ENCODE results near the gene PTH2.
"Not testable (repeated sequence)": the region's sequence is repeated elsewhere in the genome, so short reads cannot be mapped to it uniquely, and the experiment has no call there.

The PTH2 gene

DNA sequence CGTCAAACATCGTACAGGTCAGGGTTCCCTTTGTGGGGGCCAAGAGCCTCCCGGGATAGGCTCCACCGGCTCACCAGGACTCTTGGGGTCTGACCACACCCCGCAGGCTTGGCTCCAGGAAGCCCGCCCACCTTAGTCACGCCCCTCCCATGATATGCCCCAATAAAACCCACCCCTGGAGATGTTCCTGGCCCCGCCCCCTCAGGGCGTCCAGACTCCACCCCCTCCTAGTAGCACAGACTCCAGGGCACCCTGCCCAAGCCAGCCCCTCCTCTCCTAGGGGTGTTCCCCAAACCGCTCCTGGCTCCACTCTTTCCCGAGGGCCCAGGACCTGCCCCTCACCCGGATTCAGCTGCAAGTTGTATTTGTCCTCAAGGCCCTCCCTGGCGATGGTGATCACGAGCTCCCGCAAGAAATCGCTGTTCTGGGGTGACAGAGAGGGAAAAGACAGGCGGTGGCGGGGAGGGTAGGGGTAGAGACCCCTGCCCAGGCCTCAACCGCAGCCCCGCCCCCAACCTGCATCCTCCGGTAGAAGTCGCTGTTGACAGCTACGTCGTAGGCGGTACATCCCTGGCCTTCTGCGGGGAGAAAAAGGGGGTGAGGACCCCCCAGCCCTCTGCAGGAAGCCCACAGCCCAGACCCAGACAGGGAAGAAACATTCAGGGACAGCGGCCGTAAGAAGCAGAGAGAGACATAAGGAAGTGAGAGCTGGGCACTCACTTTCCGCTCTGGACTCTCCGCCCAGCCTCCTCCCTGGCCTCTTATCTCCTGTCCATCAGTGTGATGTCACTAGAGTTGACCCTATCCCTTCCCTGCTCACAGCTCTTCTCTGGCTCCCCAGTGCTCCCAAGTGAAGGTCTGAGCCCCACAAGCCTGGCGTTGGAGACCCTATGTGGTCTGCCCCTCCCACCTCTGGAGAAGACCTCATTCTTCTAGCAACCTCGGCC lies 24.5 kb upstream of the PTH2 start:
- H3K4me3 ChIP-seq (ENCODE audit: low read depth, low read length), result no peak overlapping the region
- no peaks in the 10 kb centered on the region for H3K9me3 ChIP-seq (ENCODE audit: control insufficient read depth, insufficient read depth, low read length)
- peaks cover 5% of the 10 kb centered on the region; the same call in 1 of the 2 replicates for H3K4me1 ChIP-seq (ENCODE audit: control insufficient read depth, insufficient read depth, low read length)
- no peak overlapping the region for H3K9ac ChIP-seq (ENCODE audit: low read depth, low read length)
- H3K36me3 ChIP-seq (ENCODE audit: control insufficient read depth, insufficient read depth, low read length), result peaks cover 33% of the 10 kb centered on the region
- no peak overlapping the region for H3K27ac ChIP-seq (ENCODE audit: low read depth, low read length)
- no peaks in the 10 kb centered on the region for H3K27me3 ChIP-seq (ENCODE audit: control insufficient read depth, insufficient read depth, low read length)

DNA sequence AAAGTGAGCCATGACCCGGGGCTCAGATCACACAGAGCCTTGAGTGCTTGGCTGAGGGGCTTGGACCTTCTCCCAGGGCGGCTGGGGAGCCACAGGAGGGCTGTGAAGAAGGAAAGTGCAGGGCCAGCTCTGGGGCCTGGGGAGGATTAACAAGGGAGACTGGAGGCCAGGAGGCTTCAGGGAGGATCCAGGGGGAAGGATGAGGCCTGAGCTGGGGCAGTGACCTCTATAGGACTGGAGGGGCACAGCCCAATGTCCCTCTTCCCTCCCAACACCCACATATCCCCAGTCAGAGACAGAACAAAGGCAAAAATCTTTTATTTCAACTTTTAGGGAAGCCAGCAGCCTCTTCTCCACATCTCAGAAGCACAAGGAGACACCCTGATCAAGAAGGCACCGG lies 22.8 kb upstream of the PTH2 start:
- Histone ChIP-seq H3K9ac (ENCODE audit: low read depth, low read length) (no peak overlapping the region), H3K27ac (ENCODE audit: low read depth, low read length) (no peak overlapping the region), H3K4me1 (ENCODE audit: control insufficient read depth, insufficient read depth, low read length) (peaks cover 12% of the 10 kb centered on the region), H3K4me3 (ENCODE audit: low read depth, low read length) (no peak overlapping the region), H3K27me3 (ENCODE audit: control insufficient read depth, insufficient read depth, low read length) (peaks cover 11% of the 10 kb centered on the region), H3K9me3 (ENCODE audit: control insufficient read depth, insufficient read depth, low read length) (no peaks in the 10 kb centered on the region), H3K36me3 (ENCODE audit: control insufficient read depth, insufficient read depth, low read length) (peaks cover 33% of the 10 kb centered on the region)

DNA sequence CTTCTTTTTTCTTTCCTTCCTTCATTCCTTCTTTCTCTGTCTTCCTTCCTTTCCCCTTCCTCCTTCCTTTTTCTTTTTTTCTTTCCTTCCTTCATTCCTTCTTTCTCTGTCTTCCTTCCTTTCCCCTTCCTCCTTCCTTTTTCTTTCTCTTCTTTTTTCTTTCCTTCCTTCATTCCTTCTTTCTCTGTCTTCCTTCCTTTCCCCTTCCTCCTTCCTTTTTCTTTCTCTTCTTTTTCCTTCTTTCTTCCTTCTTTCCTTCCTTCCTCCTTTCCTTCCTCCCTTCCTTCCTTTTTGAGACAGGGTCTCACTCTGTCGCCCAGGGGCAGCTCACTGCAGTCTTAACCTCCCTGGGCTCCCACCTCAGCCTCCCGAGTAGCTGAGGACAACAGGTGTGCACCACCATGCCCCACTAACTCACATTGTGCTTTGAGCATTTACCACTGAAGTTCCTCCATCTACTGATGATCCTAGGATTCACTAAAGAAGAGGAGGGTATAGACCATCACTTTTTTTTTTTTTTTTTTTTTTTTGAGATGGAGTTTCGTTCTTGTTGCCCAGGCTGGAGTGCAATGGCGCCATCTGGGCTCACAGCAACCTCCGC lies 21.0 kb upstream of the PTH2 start:
- not testable (repeated sequence) for H3K9ac ChIP-seq (ENCODE audit: low read depth, low read length); H3K4me3 ChIP-seq (ENCODE audit: low read depth, low read length); H3K9me3 ChIP-seq (ENCODE audit: control insufficient read depth, insufficient read depth, low read length); H3K27ac ChIP-seq (ENCODE audit: low read depth, low read length)
- Histone ChIP-seq H3K27me3 (ENCODE audit: control insufficient read depth, insufficient read depth, low read length) (peaks cover 28% of the 10 kb centered on the region), H3K4me1 (ENCODE audit: control insufficient read depth, insufficient read depth, low read length) (peaks cover 12% of the 10 kb centered on the region), H3K36me3 (ENCODE audit: control insufficient read depth, insufficient read depth, low read length) (peaks cover 26% of the 10 kb centered on the region)

DNA sequence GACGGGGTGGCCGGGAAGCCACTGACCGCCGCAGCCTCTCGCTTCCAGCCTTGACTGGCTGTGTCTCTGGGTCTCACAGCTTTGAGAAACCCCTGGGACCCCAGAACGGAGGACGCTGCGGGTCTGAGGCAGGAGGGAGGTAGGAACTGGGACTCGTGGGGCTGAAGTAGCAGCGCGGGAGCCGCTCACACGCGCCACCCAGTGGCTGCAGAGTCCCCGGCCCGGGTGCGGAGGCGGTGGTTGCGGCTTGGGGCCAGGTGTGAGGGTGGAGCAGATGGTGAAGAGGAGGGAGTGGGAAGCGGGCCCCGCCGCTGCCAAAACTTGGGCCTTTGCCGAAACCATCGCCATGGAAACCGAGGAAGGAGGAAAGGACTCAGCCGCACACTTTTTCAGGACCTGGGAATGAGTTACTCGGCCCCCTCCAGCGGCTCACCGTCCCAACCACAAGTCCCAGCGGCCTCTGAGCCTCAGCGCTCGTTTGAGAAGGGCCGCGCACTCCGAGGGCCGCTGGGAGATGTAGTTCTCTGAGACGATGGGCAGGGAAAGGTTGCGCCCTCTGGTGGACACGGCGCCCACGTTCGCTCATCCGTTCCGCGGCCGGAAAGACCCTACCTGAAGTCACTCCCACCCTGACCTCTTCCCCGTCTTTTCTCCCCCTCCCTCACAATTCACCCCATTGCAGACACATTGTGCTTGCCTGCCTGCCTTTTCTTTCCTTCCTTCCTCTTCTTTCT lies 20.3 kb upstream of the PTH2 start:
- H3K9ac ChIP-seq (ENCODE audit: low read depth, low read length), result no peak overlapping the region; the same call in 1 of the 2 replicates
- H3K4me1 ChIP-seq (ENCODE audit: control insufficient read depth, insufficient read depth, low read length), result peaks cover 12% of the 10 kb centered on the region
- H3K4me3 ChIP-seq (ENCODE audit: low read depth, low read length), result peak overlapping the region; percentile 77
- peaks cover 35% of the 10 kb centered on the region for H3K27me3 ChIP-seq (ENCODE audit: control insufficient read depth, insufficient read depth, low read length)
- H3K36me3 ChIP-seq (ENCODE audit: control insufficient read depth, insufficient read depth, low read length), result peaks cover 19% of the 10 kb centered on the region
- H3K27ac ChIP-seq (ENCODE audit: low read depth, low read length), result peak overlapping the region; percentile 82
- no peaks in the 10 kb centered on the region for H3K9me3 ChIP-seq (ENCODE audit: control insufficient read depth, insufficient read depth, low read length)

DNA sequence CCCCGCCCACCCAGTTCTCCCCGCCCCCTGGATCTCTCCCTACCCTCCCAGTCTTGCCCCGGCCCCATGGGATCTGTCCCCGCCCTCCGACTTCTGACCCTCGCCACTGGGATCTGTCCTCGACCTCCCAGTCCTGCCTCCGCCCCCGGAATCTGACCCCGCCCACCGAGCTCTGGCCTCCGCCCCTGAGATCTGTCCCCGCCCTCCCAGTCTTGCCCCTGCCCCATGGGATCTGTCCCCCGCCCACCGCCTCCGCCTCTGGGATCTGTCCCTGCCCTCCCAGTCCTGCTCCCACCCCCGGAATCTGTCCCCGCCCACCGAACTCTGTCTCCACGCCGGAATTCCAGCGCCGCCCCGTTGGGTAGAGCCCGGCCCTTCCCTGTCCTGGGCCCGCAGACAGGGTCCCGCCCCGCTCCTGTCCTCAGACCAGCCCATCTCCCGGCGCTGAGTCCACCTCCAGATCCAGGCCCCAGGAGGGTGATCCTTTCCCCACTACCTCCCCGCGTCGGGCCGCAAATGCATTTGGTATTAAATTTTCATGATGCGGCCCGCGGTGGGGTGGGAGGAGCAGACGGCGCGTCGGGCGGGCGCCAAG lies 19.6 kb upstream of the PTH2 start:
- H3K27ac ChIP-seq (ENCODE audit: low read depth, low read length), result peak overlapping the region; percentile 82

DNA sequence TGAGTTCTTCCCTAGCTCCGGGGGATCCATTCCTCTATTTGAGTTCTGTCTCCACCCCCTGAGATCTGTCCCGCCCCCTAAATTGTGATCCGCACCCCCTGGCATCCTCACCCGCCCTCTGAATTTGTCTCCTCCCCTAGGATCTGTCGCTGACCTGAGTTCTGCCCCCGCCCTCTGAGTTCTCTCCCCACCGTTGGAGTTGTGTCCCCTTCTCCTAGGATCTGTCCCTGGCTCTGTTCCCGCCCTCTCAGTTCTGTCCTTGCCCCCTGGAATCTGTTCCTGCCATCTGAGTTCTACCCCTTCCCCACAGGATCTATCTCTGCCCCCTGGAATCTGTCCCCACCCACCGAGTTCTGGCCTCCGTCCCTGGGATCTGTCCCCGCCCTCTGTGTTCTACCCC lies 19.1 kb upstream of the PTH2 start:
- H3K36me3 ChIP-seq (ENCODE audit: control insufficient read depth, insufficient read depth, low read length), result peaks cover 12% of the 10 kb centered on the region
- H3K4me3 ChIP-seq (ENCODE audit: low read depth, low read length), result peak overlapping the region; percentile 55
- no peaks in the 10 kb centered on the region for H3K9me3 ChIP-seq (ENCODE audit: control insufficient read depth, insufficient read depth, low read length)
- H3K27me3 ChIP-seq (ENCODE audit: control insufficient read depth, insufficient read depth, low read length), result peaks cover 47% of the 10 kb centered on the region
- H3K27ac ChIP-seq (ENCODE audit: low read depth, low read length), result no peak overlapping the region
- peaks cover 6% of the 10 kb centered on the region for H3K4me1 ChIP-seq (ENCODE audit: control insufficient read depth, insufficient read depth, low read length)
- H3K9ac ChIP-seq (ENCODE audit: low read depth, low read length), result no peak overlapping the region

More for the DNA sequence above, 19.6 kb upstream of the PTH2 start:
- Histone ChIP-seq H3K4me1 (ENCODE audit: control insufficient read depth, insufficient read depth, low read length) (peaks cover 10% of the 10 kb centered on the region), H3K27me3 (ENCODE audit: control insufficient read depth, insufficient read depth, low read length) (peaks cover 42% of the 10 kb centered on the region), H3K36me3 (ENCODE audit: control insufficient read depth, insufficient read depth, low read length) (peaks cover 12% of the 10 kb centered on the region), H3K4me3 (ENCODE audit: low read depth, low read length) (peak overlapping the region; percentile 77), H3K9ac (ENCODE audit: low read depth, low read length) (no peak overlapping the region; the same call in 1 of the 2 replicates), H3K9me3 (ENCODE audit: control insufficient read depth, insufficient read depth, low read length) (no peaks in the 10 kb centered on the region)

DNA sequence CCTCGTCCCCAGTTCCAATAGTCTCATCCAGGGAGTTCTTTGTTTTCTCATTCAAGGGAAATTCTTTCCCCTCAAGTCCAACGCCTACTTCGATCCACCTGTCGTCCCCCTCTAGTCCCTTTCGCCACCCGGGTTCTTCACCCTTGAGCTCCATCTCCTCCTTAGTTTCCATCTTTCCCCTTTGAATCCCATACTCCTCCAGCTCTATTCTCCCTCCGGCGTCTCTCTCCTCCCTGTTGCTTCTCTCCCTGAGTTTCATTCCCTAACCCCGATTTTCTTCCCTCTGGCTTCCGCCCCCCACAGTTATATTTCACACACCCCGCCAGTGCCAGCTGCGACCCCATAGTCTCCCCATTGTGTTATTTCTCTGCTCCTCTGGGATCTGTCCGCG lies 18.7 kb upstream of the PTH2 start:
- Histone ChIP-seq H3K27ac (ENCODE audit: low read depth, low read length) (no peak overlapping the region), H3K9ac (ENCODE audit: low read depth, low read length) (no peak overlapping the region), H3K9me3 (ENCODE audit: control insufficient read depth, insufficient read depth, low read length) (no peaks in the 10 kb centered on the region), H3K4me1 (ENCODE audit: control insufficient read depth, insufficient read depth, low read length) (peaks cover 6% of the 10 kb centered on the region), H3K36me3 (ENCODE audit: control insufficient read depth, insufficient read depth, low read length) (peaks cover 8% of the 10 kb centered on the region), H3K4me3 (ENCODE audit: low read depth, low read length) (peak overlapping the region; percentile 55; the same call in 1 of the 2 replicates), H3K27me3 (ENCODE audit: control insufficient read depth, insufficient read depth, low read length) (peaks cover 51% of the 10 kb centered on the region)

DNA sequence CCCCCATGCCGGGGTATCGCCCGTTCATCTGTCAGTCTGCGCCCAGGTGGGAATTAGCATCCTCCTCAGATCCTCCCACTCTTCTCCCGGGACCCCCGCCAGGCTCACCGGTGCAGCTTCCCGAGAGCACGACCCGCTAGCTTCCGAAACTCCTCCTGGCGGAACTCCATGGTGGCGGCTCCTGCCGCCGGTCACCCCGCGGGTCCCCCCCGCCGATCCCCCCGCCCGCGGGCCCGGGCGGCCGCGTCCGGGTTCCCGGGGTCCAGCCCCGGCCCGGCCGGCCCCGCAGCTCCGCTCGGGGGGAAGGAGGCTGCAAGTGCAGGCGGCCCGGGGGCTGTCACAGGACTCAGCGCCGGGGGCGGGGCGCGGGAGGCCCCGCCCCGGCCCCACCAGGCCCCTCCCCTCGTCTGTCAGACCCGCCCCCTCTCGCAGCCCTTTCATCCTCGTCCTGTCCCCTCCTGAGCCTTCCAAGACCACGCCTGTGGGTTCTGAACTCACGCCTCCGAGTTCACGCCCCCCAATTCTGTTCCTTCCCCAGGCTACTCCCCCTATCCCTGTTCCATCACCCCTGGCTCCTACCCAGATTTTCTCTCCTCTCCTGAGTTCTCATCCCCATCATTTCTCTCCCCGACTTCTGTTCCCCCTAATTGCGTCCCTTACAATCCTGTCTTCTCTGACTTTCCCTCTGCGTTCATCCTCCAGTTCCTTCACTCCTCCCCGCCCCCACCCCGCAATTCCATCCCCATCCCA lies 18.1 kb upstream of the PTH2 start, which contains the start of gene SLC17A7:
Gene SLC17A7 (minus strand): TSS at position 318 of the 750 bp plus-strand sequence. CDS start 148 bp downstream, at position 170.
- Histone ChIP-seq H3K36me3 (ENCODE audit: control insufficient read depth, insufficient read depth, low read length) (peaks cover 3% of the 10 kb centered on the region; the same call in 1 of the 2 replicates), H3K27ac (ENCODE audit: low read depth, low read length) (no peak within 1 kb of the TSS), H3K27me3 (ENCODE audit: control insufficient read depth, insufficient read depth, low read length) (peaks cover 57% of the 10 kb centered on the region), H3K9me3 (ENCODE audit: control insufficient read depth, insufficient read depth, low read length) (no peaks in the 10 kb centered on the region), H3K4me3 (ENCODE audit: low read depth, low read length) (peak within 1 kb of the TSS; percentile 55), H3K9ac (ENCODE audit: low read depth, low read length) (no peak within 1 kb of the TSS), H3K4me1 (ENCODE audit: control insufficient read depth, insufficient read depth, low read length) (peaks cover 6% of the 10 kb centered on the region)

DNA sequence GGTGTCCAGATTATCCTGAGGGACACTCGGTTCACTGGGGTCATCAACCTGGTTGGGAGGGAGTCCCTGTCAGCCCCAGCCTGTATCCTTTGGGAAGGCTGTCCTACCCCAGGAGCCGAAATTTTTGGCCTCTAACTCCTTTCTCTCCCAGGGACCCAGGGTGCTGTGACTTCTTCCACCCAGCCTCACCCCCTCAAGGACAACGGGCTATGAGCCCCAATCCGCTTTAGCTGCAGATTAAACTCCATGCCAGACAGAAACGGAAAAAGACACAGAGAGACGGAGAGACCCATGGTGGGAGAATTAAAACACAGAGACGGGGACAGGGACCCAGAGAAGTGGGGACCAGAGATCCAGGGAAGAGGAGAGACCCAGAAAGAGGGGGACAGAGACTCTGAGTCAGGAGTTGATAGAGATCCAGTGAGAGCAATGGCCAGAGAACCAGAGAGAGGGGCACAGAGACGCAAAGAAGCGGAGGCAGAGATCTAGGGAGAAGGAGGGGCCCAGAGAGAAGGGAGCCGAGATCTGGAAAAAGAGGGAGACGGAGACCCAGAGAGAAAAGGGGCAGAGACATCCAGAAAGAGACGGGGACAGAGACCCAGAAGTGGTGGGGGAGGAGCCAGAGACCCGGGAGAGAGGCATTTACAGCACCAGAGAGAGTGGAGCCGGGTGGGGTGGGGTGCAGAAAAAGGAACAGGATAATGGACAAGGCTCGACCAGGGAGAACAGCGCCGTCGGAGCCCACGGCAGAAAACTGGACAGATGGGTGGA lies 17.4 kb upstream of the PTH2 start:
- Histone ChIP-seq H3K27ac (ENCODE audit: low read depth, low read length) (no peak overlapping the region), H3K9ac (ENCODE audit: low read depth, low read length) (no peak overlapping the region), H3K27me3 (ENCODE audit: control insufficient read depth, insufficient read depth, low read length) (peaks cover 63% of the 10 kb centered on the region), H3K9me3 (ENCODE audit: control insufficient read depth, insufficient read depth, low read length) (no peaks in the 10 kb centered on the region), H3K4me1 (ENCODE audit: control insufficient read depth, insufficient read depth, low read length) (peaks cover 6% of the 10 kb centered on the region), H3K4me3 (ENCODE audit: low read depth, low read length) (peak overlapping the region; percentile 55), H3K36me3 (ENCODE audit: control insufficient read depth, insufficient read depth, low read length) (no peaks in the 10 kb centered on the region)
